Gastrocnemius medialis (tissue), 4 donors: Measurements from ENCODE around the gene IFITM10.

Source experiments
- CTCF ChIP-seq, 5 experiments: fragments of 450-650 bp in 3 of 5; fragments of 200-600 bp in 2 of 5; sonication (generic) in 2 of 5; IDR thresholded peaks in 4 of 5; conservative IDR thresholded peaks in 1 of 5; 1 replicate in 4 of 5; 2 replicates in 1 of 5; pipeline ENCODE4 v1.5.1; 2016 to 2019; ENCODE audit warnings: antibody characterized with exemption in 5 of 5, mild to moderate bottlenecking in 3 of 5, moderate library complexity in 3 of 5
- POLR2A ChIP-seq, 2 donors: fragments of 450-650 bp; IDR thresholded peaks; one replicate each; pipeline ENCODE4 v1.6.1; 2017; ENCODE audit warnings: antibody characterized with exemption in 2 of 2, mild to moderate bottlenecking in 2 of 2, moderate library complexity in 2 of 2

- TF ChIP-seq CTCF (IDR thresholded peaks at IDR 0.05 in 4 of 5, conservative IDR thresholded peaks at IDR 0.05 in 1 of 5) (no peak), POLR2A (IDR thresholded peaks at IDR 0.05) (no peak)
Measured at GRCh38 chr11:1736447-1736992, 13.9 kb downstream of the IFITM10 start.
